Ishikawa (cell line): ENCODE measurements around the gene TMEM87B.

Experiments
- CEBPB ChIP-seq: IDR thresholded peaks from 2 replicates; pipeline ENCODE4 v1.6.1; 2012
- CREB1 ChIP-seq: IDR thresholded peaks from 2 replicates; pipeline ENCODE4 v1.6.1; 2012; ENCODE audit warnings: low read depth
- EGR1 ChIP-seq: IDR thresholded peaks from 2 replicates; pipeline ENCODE4 v1.6.1; 2012
- EP300 ChIP-seq: IDR thresholded peaks from 2 replicates; pipeline ENCODE4 v1.6.1; 2012; ENCODE audit warnings: borderline replicate concordance
- FOXM1 ChIP-seq: IDR thresholded peaks from 2 replicates; pipeline ENCODE4 v1.6.1; 2012; ENCODE audit warnings: low read depth, borderline replicate concordance
- NFIC ChIP-seq: IDR thresholded peaks from 2 replicates; pipeline ENCODE4 v1.6.1; 2012
- RAD21 ChIP-seq: IDR thresholded peaks from 2 replicates; pipeline ENCODE4 v1.6.1; 2012; ENCODE audit warnings: low read depth
- TAF1 ChIP-seq: IDR thresholded peaks from 2 replicates; pipeline ENCODE4 v1.6.1; 2012; ENCODE audit warnings: low read depth, mild to moderate bottlenecking
- TCF12 ChIP-seq: IDR thresholded peaks from 2 replicates; pipeline ENCODE4 v1.6.1; 2012; ENCODE audit warnings: low read depth
- TEAD4 ChIP-seq: IDR thresholded peaks from 2 replicates; pipeline ENCODE4 v1.6.1; 2012
- YY1 ChIP-seq: IDR thresholded peaks from 2 replicates; pipeline ENCODE4 v1.6.1; 2012; ENCODE audit warnings: low read depth
- ZBTB7A ChIP-seq: IDR thresholded peaks from 2 replicates; pipeline ENCODE4 v1.6.1; 2012; ENCODE audit warnings: low read depth
- TF ChIP-seq, protein P1 (sequence below): IDR thresholded peaks from 2 replicates; pipeline ENCODE4 v1.6.1; 2012
- TF ChIP-seq, protein P2 (sequence below): IDR thresholded peaks from 2 replicates; pipeline ENCODE4 v1.6.1; 2012; ENCODE audit warnings: low read depth, mild to moderate bottlenecking
- TF ChIP-seq, protein P3 (sequence below): IDR thresholded peaks from 2 replicates; pipeline ENCODE4 v1.6.1; 2012

TMEM87B gene

DNA sequence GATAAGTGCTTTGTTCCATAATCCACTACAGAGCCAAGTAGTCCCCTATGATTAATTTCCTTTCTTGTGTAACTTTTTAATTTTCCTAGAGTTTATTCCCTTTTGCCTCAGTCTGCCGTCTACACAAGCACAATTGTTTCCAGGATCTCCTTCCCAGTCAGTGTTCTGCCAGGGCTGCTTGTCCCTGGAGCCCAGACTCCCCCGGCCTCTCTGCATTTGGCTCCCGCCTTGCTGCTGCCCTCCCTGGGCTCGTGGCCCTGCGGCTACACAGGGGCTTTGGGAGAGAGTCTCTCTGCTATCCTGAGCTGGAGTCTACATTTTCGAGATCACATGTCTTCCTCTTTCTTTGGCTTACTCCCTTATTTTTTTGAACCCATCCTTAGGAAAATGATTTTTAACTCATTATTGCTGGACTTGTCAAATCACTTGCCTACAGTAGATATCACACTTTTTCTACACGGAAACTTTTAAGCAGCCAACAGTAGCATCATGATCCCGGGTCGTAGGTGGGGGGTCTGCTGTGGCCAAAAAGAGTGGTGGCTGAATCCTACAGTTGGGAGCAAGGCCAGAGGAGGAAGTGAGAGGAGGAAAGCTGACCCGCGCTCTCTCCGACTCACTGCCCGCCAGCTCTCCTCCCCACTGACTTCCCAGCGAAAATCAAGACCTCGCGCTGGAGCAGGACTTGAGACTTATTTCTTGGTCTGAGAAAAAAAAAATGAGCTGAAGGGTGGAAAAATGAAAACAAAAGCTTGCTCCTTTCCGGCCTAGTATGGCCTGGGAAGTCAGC lies 92.5 kb downstream of the TMEM87B start:
- TF ChIP-seq NFIC (no peak), CEBPB (no peak), TAF1 (no peak), EP300 (no peak), TEAD4 (no peak), EGR1 (no peak), FOXM1 (no peak), TCF12 (no peak), CREB1 (no peak), RAD21 (no peak), YY1 (no peak), ZBTB7A (no peak)
- TF ChIP-seq, protein P1, sequence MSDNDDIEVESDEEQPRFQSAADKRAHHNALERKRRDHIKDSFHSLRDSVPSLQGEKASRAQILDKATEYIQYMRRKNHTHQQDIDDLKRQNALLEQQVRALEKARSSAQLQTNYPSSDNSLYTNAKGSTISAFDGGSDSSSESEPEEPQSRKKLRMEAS: no peak
- TF ChIP-seq, protein P2, sequence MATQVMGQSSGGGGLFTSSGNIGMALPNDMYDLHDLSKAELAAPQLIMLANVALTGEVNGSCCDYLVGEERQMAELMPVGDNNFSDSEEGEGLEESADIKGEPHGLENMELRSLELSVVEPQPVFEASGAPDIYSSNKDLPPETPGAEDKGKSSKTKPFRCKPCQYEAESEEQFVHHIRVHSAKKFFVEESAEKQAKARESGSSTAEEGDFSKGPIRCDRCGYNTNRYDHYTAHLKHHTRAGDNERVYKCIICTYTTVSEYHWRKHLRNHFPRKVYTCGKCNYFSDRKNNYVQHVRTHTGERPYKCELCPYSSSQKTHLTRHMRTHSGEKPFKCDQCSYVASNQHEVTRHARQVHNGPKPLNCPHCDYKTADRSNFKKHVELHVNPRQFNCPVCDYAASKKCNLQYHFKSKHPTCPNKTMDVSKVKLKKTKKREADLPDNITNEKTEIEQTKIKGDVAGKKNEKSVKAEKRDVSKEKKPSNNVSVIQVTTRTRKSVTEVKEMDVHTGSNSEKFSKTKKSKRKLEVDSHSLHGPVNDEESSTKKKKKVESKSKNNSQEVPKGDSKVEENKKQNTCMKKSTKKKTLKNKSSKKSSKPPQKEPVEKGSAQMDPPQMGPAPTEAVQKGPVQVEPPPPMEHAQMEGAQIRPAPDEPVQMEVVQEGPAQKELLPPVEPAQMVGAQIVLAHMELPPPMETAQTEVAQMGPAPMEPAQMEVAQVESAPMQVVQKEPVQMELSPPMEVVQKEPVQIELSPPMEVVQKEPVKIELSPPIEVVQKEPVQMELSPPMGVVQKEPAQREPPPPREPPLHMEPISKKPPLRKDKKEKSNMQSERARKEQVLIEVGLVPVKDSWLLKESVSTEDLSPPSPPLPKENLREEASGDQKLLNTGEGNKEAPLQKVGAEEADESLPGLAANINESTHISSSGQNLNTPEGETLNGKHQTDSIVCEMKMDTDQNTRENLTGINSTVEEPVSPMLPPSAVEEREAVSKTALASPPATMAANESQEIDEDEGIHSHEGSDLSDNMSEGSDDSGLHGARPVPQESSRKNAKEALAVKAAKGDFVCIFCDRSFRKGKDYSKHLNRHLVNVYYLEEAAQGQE: no peak
- TF ChIP-seq, protein P3, sequence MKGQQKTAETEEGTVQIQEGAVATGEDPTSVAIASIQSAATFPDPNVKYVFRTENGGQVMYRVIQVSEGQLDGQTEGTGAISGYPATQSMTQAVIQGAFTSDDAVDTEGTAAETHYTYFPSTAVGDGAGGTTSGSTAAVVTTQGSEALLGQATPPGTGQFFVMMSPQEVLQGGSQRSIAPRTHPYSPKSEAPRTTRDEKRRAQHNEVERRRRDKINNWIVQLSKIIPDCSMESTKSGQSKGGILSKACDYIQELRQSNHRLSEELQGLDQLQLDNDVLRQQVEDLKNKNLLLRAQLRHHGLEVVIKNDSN: no peak

DNA sequence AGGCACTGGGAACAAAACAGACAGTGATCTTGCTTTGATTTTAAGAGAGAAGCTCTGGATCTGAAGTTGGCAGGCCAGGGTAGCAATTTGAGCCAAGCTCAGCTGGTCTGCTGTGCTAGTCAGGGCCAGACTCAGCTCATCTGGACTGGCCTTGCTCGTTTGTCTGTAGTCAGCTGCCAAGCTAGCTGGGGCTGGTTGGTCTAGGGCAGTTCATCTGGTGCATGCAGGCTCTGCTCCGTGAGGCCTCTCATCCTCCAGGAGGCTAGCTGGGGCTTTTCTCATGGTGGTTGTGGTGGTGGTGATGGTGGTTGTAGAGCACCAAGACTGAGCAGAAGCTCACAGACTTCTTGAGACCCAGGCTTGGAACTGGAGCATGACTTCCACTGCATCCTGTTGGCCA lies 93.4 kb downstream of the TMEM87B start:
- TF ChIP-seq FOXM1 (no peak), CEBPB (no peak), TCF12 (no peak)

DNA sequence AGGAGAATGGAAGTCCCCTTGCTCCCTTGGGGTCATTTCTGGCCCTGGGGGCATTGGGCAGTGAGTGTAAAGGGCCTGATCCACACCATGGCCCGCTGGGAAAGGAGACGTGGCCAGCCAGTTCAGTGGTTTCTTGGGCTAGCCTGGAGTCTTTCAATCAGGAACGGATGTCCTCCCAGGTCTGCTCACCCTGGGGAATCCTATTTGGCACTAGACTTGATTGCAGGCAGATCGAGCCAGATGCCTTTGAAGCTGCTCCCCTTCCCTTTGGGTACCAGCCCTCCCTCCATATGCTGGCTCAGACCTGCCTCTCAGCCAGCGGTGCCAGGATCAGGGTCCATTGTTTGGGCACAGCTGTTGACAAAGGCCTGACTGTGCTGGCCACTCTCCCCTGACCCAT lies 94.1 kb downstream of the TMEM87B start:
- TF ChIP-seq CREB1 (no peak), RAD21 (no peak), TEAD4 (no peak), YY1 (no peak), EGR1 (no peak), CEBPB (no peak)
- TF ChIP-seq, protein P2: no peak
- TF ChIP-seq, protein P3: no peak

DNA sequence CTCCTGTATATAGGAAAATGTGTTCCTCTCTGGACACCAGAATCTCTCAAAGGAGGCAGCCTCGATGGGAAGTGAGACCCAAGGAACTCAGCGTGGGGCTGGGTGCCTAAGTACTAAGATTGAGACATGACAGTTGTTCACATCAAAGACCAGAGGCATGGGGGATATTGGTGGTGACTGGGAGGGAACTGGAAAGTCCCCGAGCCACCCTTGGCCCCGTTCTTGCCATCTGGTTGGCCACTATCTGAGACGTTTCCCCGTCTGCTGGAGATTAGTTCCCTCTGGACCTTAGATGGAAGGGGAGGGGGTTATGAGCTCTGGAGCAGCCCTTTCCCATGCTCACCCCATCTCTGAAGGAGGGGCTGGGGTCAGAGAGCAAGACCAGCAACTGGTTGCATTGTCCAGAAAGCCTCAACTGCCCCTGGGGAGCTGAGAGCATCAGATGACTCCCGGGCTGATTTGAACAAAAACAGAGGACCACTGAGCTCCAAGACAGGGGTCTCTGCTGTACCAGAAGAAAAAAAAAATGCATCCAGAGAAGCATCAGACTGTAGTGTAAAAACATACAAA lies 94.9 kb downstream of the TMEM87B start:
- TF ChIP-seq TCF12: no peak

DNA sequence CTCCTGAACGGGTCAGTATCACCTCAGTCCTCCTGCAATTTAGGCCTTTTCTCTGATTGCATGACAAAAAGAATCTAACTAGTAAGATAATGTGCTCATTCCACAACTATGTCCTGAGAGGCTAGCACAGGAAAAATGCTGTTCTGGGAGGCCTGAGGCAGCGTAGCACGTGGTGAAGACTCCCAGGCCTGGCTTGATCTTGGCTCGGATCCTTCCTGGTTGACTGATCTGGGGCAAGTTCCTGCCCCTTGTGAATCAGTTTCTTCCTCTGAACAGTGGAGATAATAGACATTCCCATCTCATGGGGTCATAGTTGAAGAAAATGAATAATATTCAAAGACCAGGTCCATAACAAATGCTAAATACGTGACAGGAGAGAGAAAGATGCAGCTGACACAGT lies 95.4 kb downstream of the TMEM87B start:
- no peak for TF ChIP-seq TAF1
- TF ChIP-seq TCF12: no peak
- TF ChIP-seq FOXM1: no peak

DNA sequence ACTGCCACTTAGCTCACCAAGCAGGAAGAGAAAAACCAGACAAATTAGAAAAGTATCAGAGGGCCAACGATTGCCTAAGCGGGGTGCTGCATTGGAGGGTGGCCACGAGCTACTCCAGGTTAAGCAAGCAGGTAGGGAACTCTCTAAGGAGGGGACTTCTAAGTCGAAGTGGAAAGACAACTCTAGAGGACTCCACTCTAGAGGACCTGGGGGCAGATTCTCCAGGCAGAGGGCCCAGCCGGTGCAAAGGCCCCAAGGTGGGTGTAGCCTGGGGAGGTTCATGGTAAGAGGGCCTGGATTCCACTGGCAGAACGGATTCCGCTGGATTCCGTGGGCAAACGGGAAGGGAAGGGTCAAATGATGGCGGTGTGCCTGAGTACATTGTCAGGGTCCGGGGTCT lies 95.8 kb downstream of the TMEM87B start:
- TF ChIP-seq TEAD4 (no peak), TCF12 (no peak), TAF1 (no peak), CREB1 (no peak), ZBTB7A (no peak), EP300 (no peak), FOXM1 (no peak)
- TF ChIP-seq, protein P3: no peak
- TF ChIP-seq, protein P1: no peak
- TF ChIP-seq, protein P2: no peak
